GM15510 (cell line): Measurements from ENCODE around the gene SLC8A3.

Source experiments
- POLR2A ChIP-seq: IDR thresholded peaks from 3 replicates; pipeline ENCODE4 v1.6.1; 2011; ENCODE audit warnings: borderline replicate concordance; ENCODE audit not compliant: insufficient read length; ENCODE audit errors: extremely low read depth

The SLC8A3 gene

DNA sequence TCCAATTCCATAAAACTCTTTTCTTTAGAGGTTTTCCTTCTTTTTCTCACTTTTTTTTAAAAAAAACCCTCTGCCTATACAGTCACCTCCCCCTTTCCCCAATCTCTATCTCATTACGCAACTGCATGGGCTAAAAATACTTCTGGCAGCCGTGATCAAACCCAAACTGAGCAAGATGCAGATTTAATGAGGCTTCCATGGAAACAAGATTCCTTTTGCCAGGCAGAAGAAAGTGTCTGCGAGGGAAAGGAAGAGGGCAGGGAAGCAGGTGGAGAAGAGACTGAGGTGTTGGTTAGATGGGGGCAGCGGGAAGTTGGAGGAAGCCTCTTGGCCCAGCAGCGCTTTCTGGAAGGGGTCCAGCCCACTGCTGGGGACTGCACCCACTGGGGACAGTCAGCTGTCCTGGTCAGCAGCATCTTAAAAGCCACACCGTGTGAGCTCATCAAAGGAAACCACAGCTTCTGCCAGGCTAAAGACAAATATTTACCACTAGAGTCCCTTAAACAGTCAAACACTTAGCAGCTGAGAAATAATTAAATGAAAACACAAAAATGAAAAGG, 90.4 kb downstream of the SLC8A3 start:
- no peak for TF ChIP-seq POLR2A

GRCh38 chr14:70097576-70098249, 91.0 kb downstream of the SLC8A3 start:
- no peak for TF ChIP-seq POLR2A

DNA sequence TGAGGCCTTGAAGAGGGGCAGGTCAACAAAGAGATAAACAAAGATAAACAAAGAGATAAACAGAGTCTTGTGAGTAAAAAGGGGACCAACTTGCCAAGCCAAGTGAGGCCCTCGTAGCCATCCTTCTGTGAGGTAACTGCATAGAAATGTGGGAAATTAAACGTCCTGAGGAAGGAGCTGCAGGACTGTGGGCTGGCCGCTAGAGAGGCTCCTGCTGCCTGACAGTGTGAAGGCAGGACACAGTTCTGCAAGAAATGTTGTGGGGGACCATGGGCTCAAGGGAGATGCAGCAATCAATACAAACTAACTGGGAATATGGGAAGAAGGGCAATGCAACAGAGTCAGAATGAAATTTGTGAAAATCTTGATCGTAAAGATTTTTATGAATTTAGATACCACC, 91.9 kb downstream of the SLC8A3 start:
- no peak for TF ChIP-seq POLR2A

DNA sequence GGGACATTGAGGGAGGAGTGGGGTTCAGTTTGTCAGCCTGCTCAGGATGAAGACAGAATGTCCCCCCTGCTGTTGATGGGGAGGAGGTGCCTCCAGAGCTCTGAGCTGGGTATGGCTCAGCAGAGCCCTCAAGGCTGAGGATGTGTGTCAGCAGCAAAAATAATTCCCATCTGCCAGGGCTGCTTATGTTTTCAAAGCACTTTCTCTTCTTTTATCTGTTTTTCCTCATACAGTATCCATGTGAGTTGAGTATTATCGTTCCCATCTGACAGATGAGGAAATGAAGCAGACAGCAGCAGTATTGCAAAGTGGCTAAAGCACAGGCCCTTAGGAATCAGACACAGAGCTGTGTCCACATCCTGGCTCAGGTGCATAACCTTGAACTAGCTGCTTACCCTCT, 94.1 kb downstream of the SLC8A3 start:
- no peak for TF ChIP-seq POLR2A

GRCh38 chr14:70094106-70094505, 94.6 kb downstream of the SLC8A3 start:
- no peak for TF ChIP-seq POLR2A

GRCh38 chr14:70093156-70093555, 95.6 kb downstream of the SLC8A3 start:
- TF ChIP-seq POLR2A = no peak

- TF ChIP-seq POLR2A = no peak
Observed at GRCh38 chr14:70087380-70087697, 101.4 kb downstream of the SLC8A3 start.

DNA sequence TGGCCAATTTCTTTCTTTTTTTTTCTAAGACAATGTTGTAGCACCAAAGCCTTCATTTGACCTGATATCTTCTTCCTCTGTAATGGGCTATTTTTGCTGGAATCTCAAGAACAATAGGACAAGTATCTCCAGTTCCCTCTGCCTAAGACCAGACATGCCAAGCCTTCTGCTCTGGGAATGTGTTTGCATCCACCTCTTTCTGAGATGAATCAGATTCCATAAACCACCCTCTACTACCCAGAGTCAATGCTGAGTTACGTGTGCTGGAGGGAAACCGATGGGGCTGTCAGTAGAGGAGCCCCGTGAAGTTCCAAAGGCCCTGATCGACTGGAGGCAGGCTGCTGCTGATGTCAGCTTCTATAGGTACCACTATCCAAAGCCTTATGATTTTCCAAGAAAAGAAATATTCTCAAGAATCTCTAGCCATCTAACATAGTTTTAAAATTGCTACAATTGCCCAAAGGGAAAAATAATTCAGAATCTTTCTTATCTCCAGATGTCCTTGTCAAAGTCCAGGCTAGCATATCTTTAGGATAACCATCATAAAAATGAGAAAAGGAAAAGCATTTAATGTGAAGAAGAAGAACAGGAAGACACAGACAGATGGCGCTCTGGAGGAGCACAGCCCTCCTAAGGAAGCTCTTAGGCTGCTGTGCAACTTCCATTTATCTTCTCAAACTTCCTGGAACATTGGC, 101.9 kb downstream of the SLC8A3 start:
- TF ChIP-seq POLR2A = no peak

DNA sequence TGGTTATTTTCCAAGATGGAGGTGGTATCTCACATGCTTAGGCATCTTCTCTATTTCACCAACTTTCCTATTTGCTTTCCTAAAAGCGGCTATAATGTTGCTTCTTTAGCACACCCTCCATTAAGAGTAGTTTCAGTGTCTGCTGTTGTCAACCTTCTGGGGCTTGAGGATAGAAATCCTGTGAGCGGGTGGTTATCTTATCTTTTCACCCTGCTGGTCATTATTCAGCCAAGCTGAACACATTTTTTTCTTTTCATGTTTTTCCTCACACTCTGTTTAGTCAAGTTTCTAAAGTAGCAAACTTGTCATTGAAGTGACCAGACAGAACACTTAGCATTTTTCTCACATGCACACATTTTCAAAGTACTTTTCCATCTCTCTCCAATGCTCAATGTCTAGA, 104.5 kb downstream of the SLC8A3 start:
- no peak for TF ChIP-seq POLR2A

DNA sequence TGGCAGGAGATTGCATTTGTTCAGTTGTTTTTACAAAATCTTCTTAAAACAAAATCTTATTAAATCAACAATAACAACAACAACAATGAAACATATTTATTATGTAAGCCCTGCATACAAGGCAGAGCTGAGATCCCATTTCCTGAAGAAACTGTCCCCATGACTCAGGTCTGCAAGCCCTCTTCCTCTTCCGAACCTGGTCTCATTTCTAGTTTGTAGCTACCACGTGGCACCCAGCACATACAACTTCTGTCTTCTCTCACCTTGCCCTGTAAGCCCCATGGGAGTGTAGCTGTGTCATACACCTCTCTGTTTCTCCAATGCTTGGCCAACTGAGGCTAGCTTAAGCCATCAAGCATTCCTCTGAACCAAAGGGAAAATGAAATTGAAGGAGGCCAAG, 106.4 kb downstream of the SLC8A3 start:
- no peak for TF ChIP-seq POLR2A

DNA sequence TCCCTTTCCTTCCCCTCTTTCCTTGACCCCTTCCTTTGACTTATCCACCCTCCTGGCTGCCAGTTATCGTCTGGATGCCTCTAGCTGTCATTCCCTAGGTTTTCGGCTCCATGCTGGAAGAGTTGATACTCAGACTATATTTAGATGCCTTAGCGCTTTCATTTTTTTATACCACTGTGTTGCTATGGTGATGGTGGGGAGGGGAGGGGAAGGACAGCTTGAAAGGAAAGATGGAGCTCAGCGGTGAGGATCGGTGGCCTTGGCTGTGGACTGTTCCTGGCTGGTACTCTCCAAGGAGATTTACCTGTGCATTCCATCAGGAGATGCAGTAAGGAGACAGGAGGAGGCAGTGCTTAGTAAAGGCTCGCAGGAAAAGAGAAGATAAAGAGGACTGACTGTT, 108.7 kb downstream of the SLC8A3 start:
- no peak for TF ChIP-seq POLR2A

- no peak for TF ChIP-seq POLR2A
Observed at GRCh38 chr14:70078329-70078728, 110.4 kb downstream of the SLC8A3 start.

- no peak for TF ChIP-seq POLR2A
Observed at GRCh38 chr14:70077720-70078119, 111.0 kb downstream of the SLC8A3 start.

- TF ChIP-seq POLR2A = no peak
Observed at GRCh38 chr14:70077005-70077404, 111.7 kb downstream of the SLC8A3 start.

GRCh38 chr14:70073924-70074566, 114.7 kb downstream of the SLC8A3 start:
- no peak for TF ChIP-seq POLR2A

DNA sequence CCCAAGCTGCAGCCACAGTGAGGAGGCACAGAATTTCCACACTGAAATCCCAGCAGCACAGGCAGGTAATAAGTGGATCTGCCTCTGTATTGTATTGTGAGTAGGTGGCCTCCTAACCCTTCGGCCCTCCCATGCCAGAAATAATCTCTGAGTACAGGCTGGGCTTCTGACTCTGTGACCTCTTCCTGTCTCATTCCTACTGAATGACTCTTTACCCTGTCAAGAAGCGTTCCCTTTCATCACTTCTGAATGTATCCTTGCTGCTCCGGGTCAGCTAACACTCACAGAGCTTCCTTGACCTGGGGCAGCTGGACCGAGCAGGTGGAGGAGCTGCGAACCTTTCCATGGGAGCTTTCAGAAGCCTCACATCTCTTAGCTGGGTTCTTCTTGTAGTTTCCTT, 119.6 kb downstream of the SLC8A3 start:
- TF ChIP-seq POLR2A = no peak
